HUES6 (cell line): ENCODE measurements around the gene KIF26A.
"Not testable (repeated sequence)": the region's sequence is repeated elsewhere in the genome, so short reads cannot be mapped to it uniquely, and the experiment has no call there.

Source experiments
- H3K27ac ChIP-seq: 2 replicates; pipeline ENCODE4 v1.7.0; 2013; ENCODE audit warnings: low read depth, mild to moderate bottlenecking, low read length, inconsistent platforms
- H3K27me3 ChIP-seq: 2 replicates; pipeline ENCODE4 v1.6.1; 2013; ENCODE audit warnings: low read length; ENCODE audit not compliant: control insufficient read depth, insufficient read depth
- H3K36me3 ChIP-seq: 2 replicates; pipeline ENCODE4 v1.6.1; 2013; ENCODE audit warnings: low read length; ENCODE audit not compliant: control insufficient read depth, insufficient read depth
- H3K4me1 ChIP-seq: 2 replicates; pipeline ENCODE4 v1.6.1; 2013; ENCODE audit warnings: low read length; ENCODE audit not compliant: control insufficient read depth, insufficient read depth
- H3K4me3 ChIP-seq: 2 replicates; pipeline ENCODE4 v1.5.1; 2013; ENCODE audit warnings: low read depth, low read length
- H3K9ac ChIP-seq: one replicate; pipeline ENCODE4 v1.6.1; 2013; ENCODE audit warnings: mild to moderate bottlenecking, low read length
- H3K9me3 ChIP-seq: 2 replicates; pipeline ENCODE4 v1.6.1; 2013; ENCODE audit warnings: low read depth, low read length; ENCODE audit not compliant: control insufficient read depth, insufficient read depth

Gene KIF26A

DNA sequence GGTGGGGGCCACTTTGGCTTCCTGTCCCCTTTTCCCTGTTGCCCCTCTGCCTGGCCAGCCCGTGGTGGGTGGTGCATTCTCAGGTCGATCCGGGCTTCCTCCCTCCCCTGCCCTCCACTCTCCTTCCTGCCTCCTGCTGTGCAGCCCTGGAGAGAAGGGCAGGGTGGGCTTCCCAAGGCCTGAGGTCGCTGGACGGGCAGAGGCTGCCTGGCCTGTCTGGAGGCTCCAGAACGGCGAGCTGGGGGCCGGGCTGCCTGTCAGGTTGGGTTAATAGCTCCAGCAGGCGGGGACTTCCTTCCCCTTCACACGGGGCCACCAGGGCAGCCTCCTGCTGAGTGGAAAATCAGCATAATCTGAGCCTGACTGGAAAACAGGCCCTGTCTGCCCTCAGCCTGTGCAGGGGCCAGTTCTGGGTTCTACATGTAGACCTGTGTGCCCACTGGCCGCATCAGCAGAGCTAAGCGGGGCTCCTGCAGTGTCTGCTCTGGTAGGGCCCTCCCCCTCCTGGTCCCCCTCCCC is 11.3 kb downstream of the KIF26A start:
- Histone ChIP-seq H3K36me3 (peaks cover 15% of the 10 kb centered on the region), H3K27me3 (no peaks in the 10 kb centered on the region), H3K4me3 (peak overlapping the region; percentile 42), H3K27ac (peak overlapping the region; percentile 73; the same call in 1 of the 2 replicates), H3K4me1 (peaks cover 41% of the 10 kb centered on the region), H3K9me3 (no peaks in the 10 kb centered on the region), H3K9ac (peak overlapping the region; percentile 72)

DNA sequence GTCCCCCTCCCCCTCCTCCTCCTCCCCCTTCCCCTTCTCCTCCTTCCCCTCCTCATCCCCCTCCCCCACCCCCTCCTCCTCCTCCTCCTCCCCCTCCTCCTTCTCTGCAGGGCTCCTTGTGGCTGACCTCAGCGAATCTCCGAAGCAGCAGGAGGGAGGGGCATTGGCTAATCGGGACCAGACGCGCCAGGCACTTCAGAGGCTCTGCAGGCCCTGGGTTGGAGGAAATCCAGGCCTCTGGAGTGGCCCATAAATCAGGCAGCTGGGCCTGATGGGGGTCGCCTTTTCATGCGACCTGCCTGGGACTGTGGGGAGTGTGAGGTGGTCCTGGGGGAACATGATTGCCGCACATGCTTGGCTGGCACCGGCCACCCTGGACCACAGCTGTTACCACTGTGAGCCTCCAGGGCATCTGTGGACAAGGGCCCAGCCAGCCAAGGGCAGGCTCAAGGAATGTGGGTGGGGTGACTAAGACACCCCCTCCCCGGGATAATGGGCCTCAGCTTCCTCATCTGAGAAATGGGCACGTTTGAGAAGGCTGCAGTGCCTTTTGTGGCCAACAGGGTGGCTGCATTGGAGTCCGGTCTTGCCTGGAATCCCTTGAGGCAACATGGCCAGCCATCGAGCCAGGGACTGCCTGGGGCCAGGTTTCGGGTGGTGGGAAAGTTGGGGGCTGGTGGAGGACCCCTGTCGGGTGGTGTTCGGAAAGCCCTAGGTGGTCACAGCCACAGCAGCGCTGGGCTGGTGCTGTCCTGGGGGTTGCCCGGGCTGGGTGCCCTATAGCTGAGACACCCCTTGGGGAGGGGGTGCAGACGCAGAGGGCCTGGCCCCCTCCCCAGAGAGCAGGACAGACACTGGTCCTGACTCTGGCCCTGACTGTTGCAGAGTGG is 12.0 kb downstream of the KIF26A start:
- Histone ChIP-seq H3K36me3 (peaks cover 15% of the 10 kb centered on the region), H3K4me1 (peaks cover 41% of the 10 kb centered on the region), H3K27me3 (no peaks in the 10 kb centered on the region), H3K27ac (peak overlapping the region; percentile 20; the same call in 1 of the 2 replicates), H3K9ac (peak overlapping the region; percentile 29), H3K4me3 (no peak overlapping the region), H3K9me3 (no peaks in the 10 kb centered on the region)

DNA sequence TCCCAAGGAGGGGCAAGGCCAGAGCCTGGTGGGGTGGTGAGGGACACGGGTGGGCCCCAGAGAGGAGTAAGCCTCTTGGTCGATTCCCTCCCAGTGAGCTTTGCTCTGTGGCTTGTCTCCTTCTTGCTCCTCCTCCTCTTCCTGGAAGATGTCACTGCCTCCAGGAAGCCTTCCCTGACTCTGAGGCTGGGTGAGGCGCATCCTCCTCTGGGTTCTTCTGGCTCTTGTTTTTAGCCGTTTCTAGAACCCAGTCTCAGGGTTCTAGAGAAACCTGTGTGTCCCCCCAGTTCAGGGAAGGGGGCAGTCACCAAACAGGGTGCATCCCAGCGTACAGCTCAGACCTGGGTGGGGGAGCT is 12.6 kb downstream of the KIF26A start:
- Histone ChIP-seq H3K27ac (peak overlapping the region; percentile 20; the same call in 1 of the 2 replicates), H3K36me3 (peaks cover 15% of the 10 kb centered on the region), H3K27me3 (no peaks in the 10 kb centered on the region), H3K9ac (peak overlapping the region; percentile 25), H3K9me3 (no peaks in the 10 kb centered on the region), H3K4me3 (no peak overlapping the region), H3K4me1 (peaks cover 41% of the 10 kb centered on the region)

DNA sequence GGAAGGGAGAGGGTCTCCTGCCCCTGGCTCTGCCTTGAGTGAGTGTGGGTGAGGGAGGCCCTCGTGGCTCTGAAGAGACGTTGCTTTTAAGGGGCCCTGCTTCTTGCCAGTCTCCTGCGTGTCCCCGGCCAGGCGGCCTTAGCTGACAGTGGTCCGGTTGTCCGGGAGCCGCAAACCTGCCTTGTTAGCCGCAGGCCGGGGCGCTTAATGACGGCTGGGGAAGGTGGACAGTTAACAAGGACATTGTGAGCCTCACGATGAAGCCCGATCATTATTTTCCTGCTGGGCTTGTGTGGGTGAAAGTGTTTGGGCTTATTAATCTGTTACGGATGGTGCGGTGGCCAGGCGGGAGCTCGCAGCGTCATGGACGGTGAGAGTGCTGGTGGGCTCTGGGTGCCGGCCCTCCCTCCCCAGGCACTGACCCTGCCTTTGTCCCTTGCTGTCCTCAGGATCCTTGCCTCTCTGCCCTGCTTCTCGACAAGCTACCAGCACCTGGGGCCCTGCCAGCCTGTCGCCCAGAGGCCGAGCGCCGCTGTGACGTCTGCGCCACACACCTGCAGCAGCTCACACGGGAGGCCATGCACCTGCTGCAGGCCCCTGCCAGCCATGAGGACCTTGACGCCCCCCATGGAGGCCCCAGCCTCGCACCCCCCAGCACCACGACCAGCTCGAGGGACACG is 13.3 kb downstream of the KIF26A start:
- Histone ChIP-seq H3K27me3 (no peaks in the 10 kb centered on the region), H3K4me3 (no peak overlapping the region), H3K4me1 (peaks cover 39% of the 10 kb centered on the region), H3K9ac (no peak overlapping the region), H3K27ac (no peak overlapping the region), H3K36me3 (peaks cover 15% of the 10 kb centered on the region), H3K9me3 (no peaks in the 10 kb centered on the region)

DNA sequence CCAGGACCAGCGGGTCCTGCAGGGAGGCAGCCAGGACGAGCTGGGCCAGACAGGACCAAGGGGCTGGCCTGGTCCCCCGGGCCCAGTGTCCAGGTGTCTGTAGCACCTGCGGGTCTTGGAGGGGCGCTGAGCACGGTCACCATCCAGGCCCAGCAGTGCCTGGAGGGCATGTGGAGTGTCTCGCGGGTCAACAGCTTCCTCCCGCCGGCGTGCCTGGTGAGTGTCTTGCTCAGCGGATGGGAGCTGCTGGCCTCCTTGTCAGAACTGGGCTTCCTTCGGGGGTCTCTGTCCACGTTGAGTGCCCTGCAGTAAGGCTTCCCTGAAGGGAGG is 13.8 kb downstream of the KIF26A start:
- no peaks in the 10 kb centered on the region for H3K27me3 ChIP-seq
- H3K36me3 ChIP-seq: peaks cover 15% of the 10 kb centered on the region
- no peak overlapping the region for H3K4me3 ChIP-seq
- H3K9me3 ChIP-seq: no peaks in the 10 kb centered on the region
- no peak overlapping the region for H3K9ac ChIP-seq
- H3K27ac ChIP-seq: no peak overlapping the region
- peaks cover 36% of the 10 kb centered on the region for H3K4me1 ChIP-seq

DNA sequence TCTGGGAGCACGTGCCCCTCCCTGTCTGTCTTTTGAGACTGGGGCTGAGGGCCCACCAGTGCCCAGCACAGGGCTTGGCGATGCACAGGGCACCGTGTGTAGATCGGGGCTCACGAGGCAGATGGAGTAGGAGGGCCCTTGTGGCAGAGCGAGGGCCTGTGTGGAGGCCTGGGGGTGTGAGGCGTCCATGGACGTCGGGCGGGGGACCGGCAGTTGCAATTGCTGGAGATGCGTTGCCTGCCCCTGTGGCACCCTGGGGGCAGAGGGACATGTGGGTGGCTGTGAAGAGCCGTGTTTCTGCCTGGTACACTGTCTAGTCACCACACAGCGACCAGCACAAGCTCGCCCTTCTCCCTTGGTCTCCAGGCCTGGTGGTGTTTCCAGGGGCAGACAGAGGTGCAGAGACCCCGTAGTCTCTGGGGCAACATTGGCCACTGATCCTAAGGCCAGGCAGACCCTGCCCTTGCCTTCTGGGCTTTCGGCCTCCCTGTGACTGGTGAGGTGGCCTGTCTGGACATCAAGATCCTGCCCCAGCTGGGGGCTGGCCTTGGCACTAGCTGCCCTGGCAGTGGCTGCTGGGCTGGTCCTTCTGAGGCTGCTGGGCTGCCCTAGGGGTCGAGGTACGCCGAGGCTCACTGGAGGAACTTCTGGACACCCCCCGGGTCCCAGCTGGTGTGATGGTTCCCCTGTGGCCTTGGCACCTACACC is 14.5 kb downstream of the KIF26A start:
- peaks cover 16% of the 10 kb centered on the region for H3K36me3 ChIP-seq
- no peaks in the 10 kb centered on the region for H3K9me3 ChIP-seq
- no peak overlapping the region for H3K4me3 ChIP-seq
- peaks cover 32% of the 10 kb centered on the region for H3K4me1 ChIP-seq
- no peak overlapping the region for H3K27ac ChIP-seq
- no peak overlapping the region for H3K9ac ChIP-seq
- no peaks in the 10 kb centered on the region for H3K27me3 ChIP-seq

DNA sequence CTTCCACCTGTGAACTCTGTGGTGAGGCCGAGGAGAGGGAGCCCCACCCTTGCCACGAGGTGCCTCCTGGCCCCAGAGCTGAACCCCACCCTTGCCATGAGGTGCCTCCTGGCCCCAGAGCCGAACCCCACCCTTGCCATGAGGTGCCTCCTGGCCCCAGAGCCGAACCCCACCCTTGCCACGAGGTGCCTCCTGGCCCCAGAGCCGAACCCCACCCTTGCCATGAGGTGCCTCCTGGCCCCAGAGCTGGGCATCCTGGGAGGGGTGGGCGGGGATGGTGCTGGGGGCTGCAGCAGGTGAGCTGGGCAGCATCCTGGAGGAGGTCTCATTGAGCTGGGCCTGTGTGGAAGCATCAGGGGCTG is 15.0 kb downstream of the KIF26A start:
- Histone ChIP-seq H3K36me3 (peaks cover 21% of the 10 kb centered on the region), H3K4me1 (peaks cover 27% of the 10 kb centered on the region)
- H3K4me3 ChIP-seq, H3K27me3 ChIP-seq, H3K9me3 ChIP-seq, H3K27ac ChIP-seq, H3K9ac ChIP-seq: not testable (repeated sequence)

DNA sequence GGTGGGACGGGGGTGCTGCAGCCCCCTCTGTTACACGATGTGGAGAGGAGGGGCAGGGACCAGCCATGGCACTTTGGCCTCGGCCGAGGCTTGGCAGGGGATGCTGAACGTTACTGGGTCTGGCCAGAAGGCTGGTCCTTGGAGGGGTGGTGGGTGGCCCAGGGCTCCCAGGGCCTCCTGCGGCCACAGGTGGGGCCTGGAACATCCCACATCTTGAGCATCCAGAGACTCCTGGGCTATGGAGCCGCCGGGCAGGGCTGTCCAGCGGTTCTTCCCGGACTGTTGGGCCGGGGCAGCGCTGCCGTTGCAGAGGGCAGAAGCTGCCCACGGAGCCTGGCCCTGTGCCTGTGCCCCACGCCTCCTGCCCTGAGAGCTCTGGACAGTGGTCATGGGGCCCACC is 15.9 kb downstream of the KIF26A start:
- no peaks in the 10 kb centered on the region for H3K9me3 ChIP-seq
- peaks cover 27% of the 10 kb centered on the region for H3K36me3 ChIP-seq
- H3K4me3 ChIP-seq: no peak overlapping the region
- H3K4me1 ChIP-seq: peaks cover 19% of the 10 kb centered on the region
- no peak overlapping the region for H3K27ac ChIP-seq
- no peak overlapping the region for H3K9ac ChIP-seq
- H3K27me3 ChIP-seq: no peaks in the 10 kb centered on the region

DNA sequence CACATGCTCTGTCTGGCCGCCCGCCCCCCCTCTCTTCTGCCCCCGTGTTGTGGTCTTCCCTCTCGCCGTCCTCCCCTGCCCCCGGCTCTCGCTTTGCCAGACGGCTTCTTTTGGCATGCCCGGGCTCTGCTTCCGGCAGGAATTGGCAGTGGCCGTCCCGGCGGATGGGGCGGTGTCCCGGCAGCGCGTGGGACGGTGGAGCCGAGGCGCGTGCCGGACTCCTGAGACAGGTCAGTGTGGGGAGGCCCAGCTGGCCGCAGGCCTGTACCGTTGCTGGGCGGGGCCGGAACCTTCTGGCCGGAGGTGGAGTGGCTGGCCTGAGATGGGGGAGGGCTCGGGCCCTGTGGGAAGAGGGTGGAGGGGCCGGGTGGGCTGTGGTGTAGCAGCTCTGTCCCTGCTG is 17.1 kb downstream of the KIF26A start:
- no peak overlapping the region for H3K9ac ChIP-seq
- H3K36me3 ChIP-seq: peaks cover 27% of the 10 kb centered on the region
- H3K4me1 ChIP-seq: peaks cover 9% of the 10 kb centered on the region
- no peak overlapping the region for H3K27ac ChIP-seq
- no peaks in the 10 kb centered on the region for H3K9me3 ChIP-seq
- H3K4me3 ChIP-seq: no peak overlapping the region
- H3K27me3 ChIP-seq: no peaks in the 10 kb centered on the region

DNA sequence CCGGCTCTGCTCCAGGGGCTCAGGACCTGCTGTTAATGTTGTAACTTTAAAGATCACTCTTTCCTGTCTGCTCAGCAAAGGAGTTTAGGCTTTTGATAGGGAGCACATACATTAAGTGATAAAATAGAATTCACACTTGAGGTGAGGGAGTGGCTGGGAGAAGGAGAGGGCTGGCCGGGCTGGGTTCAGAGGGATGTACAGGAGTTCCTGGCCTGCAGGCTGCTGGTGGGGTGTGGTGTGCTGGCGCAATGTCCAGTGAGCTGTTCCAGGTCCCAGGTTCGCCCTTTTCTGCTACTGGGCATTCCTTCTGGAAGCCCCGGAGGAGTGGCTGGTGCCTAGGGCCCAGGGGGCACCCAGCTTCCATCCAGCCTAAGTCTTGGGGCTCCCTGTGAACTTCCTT is 17.8 kb downstream of the KIF26A start:
- peaks cover 27% of the 10 kb centered on the region for H3K36me3 ChIP-seq
- H3K27ac ChIP-seq: peak overlapping the region; percentile 1; the same call in 1 of the 2 replicates

More for the DNA sequence above, 17.8 kb downstream of the KIF26A start:
- H3K9ac ChIP-seq: no peak overlapping the region
- no peaks in the 10 kb centered on the region for H3K9me3 ChIP-seq
- H3K4me1 ChIP-seq: peaks cover 3% of the 10 kb centered on the region; the same call in 1 of the 2 replicates
- no peaks in the 10 kb centered on the region for H3K27me3 ChIP-seq
- no peak overlapping the region for H3K4me3 ChIP-seq
